Fibroblast of villous mesenchyme (primary cell): ENCODE data around the gene KCNIP4. TPM values are rescaled to one million over a fixed set of nuclear protein-coding genes. Genes with fewer than 3 reads are reported as not detected.

ENCODE experiments used
- DNase-seq: peaks from one replicate; pipeline ENCODE4 v3.0.0-alpha.2; 2010; ENCODE audit warnings: low read depth
- H3K4me3 ChIP-seq: 2 replicates; pipeline ENCODE4 v1.5.1; 2011; ENCODE audit warnings: low read depth, mild to moderate bottlenecking, low read length
- CTCF ChIP-seq: IDR thresholded peaks from 2 replicates; pipeline ENCODE4 v1.5.1; 2012; ENCODE audit warnings: low read depth, mild to moderate bottlenecking, low read length; ENCODE audit not compliant: insufficient read depth
- total RNA-seq: library from RNA; depleted of rRNA; stranded (reverse); fragments of >200 nt; gene quantifications from 2 replicates; pipeline ENCODE4 v1.2.3, GENCODE V29; 2012

Gene KCNIP4
- total RNA-seq, 1 donor: under 0.01 TPM

GRCh38 chr4:21864686-21865085 lies 83.9 kb downstream of the KCNIP4 start:
- no peak overlapping the region for H3K4me3 ChIP-seq
- no peak for DNase-seq
- no peak for TF ChIP-seq CTCF

GRCh38 chr4:21862917-21863316 lies 85.7 kb downstream of the KCNIP4 start:
- TF ChIP-seq CTCF: no peak
- H3K4me3 ChIP-seq: no peak overlapping the region
- DNase-seq: no peak

GRCh38 chr4:21858971-21859370 lies 89.6 kb downstream of the KCNIP4 start:
- H3K4me3 ChIP-seq: no peak overlapping the region
- TF ChIP-seq CTCF: no peak
- peak; percentile 8 for DNase-seq

- no peak overlapping the region for H3K4me3 ChIP-seq
- no peak for DNase-seq
- no peak for TF ChIP-seq CTCF
Measured at GRCh38 chr4:21856754-21857153, 91.8 kb downstream of the KCNIP4 start.

- no peak for TF ChIP-seq CTCF
- no peak overlapping the region for H3K4me3 ChIP-seq
- DNase-seq: no peak
Measured at GRCh38 chr4:21856301-21856700, 92.3 kb downstream of the KCNIP4 start.

GRCh38 chr4:21849077-21849476 lies 99.5 kb downstream of the KCNIP4 start:
- no peak for TF ChIP-seq CTCF
- H3K4me3 ChIP-seq: no peak overlapping the region

GRCh38 chr4:21848021-21848420 lies 100.6 kb downstream of the KCNIP4 start:
- TF ChIP-seq CTCF: no peak

More at GRCh38 chr4:21849077-21849476, 99.5 kb downstream of the KCNIP4 start:
- DNase-seq: no peak

More at GRCh38 chr4:21848021-21848420, 100.6 kb downstream of the KCNIP4 start:
- H3K4me3 ChIP-seq: no peak overlapping the region
- no peak for DNase-seq
